HG02943 (cell line): ENCODE measurements around the gene ST6GAL1.
A peak's percentile ranks its signal among the peaks of the same experiment; 100 is the strongest.

ENCODE experiments used
- ATAC-seq: cut with Tn5 transposase; IDR thresholded peaks from one replicate; pipeline ENCODE4 v1.9.1; 2021; ENCODE audit warnings: mild to moderate bottlenecking, low read depth, moderate library complexity; ENCODE audit not compliant: unreplicated experiment

ST6GAL1 gene

GRCh38 chr3:186939536-186939935 lies 9.2 kb downstream of the ST6GAL1 start:
- ATAC-seq: no peak

- no peak for ATAC-seq
Measured at GRCh38 chr3:186940967-186941366, 10.6 kb downstream of the ST6GAL1 start.

DNA sequence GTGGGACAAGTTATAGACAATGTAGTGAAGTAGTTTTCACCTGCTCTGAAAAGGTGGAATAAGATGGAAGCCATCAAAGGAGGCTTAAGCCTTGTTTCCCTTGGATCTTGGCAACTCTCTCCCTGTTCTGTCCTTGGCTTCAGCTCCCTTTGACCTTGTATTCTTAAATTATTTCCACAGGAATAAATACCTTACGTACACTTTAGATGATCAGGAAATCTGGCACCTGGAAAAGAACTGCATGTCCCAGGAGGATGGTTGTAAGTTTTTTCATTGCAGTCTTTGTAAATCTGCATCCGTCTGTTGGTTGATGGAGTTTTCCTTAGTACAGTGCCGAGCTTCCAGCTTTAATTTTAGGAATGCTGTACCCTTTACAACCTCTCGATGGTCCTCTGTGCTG lies 11.8 kb downstream of the ST6GAL1 start:
- ATAC-seq: no peak

GRCh38 chr3:186945255-186945823 lies 15.0 kb downstream of the ST6GAL1 start:
- ATAC-seq: no peak

DNA sequence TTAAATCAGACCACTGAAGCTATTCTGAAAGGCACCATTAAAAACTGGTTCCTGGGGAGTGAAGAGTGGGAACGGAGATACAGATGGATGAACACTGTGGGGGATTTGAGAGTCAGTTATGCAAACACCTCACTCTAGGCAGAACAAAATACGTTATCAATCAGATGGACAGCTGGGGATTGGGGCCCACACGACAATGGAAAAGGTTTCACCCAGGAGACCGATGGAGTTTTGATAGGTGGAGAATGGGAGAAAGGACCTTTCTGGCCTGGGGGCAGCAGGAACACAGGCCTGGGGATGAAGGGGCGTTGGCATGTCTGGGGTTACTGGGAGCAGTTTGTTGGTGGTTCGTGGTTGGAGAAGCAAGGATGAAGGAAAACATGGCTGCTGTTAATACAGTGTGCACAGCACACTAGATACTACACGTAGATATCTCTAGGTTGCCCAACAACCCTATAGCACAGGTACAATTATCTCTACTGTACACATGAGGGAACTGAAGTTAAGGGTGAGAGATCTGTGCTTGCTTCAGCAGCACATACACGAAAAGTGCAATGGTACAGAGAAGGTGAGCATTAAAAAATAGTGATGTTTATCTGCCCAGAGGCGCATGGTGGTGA lies 16.5 kb downstream of the ST6GAL1 start:
- no peak for ATAC-seq

DNA sequence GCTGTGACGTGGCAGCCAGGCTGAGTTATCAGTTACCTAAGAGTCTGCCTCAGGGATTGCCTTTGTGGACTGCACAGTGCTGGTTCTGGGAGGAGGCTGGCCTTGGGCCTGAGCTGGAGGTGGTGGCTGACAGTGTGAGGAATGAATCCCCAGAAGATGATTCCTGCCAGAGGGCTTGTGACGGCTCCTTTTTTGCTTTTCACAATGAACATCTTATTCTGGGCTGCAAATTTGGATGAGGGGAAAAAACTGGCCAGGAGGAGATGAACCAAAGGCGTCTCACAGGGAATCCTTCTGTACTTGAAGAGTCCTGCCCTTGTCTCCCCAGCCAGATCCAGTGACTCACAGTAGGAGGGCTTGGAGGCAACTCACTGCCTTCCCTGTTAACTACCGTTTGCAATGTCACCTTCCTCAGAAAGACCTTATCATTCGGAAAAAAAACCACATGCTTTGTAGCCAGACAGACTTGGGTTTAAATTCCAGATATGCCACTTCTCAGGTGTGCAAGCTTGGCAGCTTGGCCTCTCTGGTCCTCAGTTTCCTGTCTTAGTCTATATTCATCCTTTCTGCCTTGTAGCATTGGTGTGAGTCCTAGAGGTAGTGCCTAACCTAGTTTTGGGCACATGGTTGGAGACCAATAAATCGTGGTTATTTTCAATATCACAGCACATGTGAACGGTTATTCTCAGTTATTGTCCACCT lies 19.1 kb downstream of the ST6GAL1 start:
- no peak for ATAC-seq

DNA sequence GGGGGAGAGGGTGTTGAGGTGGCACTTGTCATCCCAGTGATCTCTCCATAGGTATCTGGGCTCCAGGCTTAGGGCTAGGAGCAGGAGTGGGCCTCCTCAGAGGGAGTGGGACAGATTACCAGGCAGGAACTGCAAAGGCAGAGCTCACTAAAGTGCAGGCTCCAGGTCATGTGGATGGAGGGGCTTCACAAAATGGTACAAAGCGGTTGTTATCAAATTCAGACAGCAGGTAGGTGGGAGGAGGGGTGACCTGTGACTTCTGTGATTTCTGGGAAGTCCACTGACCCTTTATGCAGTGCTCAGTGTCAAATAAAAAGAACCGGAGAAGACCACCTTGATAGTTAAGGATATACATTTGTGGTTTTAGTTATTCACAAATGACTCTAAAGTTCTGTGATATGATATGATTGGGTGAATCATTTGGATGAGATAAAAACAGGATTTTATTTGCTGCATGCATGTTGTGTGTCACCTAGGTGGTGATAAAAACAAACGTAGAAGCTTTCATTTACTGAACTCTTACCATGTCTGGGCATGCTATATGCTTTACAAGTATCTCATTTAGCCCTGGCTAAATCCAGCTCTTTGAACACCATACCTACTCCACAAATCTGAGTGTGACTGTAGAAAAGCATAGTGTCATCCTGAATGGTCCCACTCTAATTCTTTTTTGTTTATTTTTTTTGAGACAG lies 20.2 kb downstream of the ST6GAL1 start:
- ATAC-seq: no peak

GRCh38 chr3:186951640-186952552 lies 21.6 kb downstream of the ST6GAL1 start:
- ATAC-seq: no peak

DNA sequence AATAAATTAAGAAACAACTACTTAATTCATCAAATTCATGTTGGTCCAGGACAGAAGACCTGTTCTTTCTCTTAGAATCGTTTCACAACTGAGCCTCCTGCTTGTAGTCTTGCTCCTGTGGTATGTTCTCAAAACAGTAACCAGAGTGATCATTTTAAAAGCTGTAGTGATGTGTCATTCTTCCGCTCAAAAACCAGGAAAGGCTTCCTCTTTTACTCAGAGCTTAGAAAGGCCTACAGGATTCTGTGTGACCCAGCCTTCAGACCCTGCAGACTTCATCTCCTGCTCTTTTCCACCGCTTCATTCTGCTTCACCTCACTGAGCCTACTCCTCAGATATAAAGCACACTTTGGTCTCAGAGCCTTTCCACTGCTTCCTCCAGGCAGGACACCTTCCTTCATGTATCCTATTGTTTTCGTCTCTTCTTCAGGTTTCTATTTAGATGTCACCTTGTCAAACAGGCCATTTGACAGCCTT lies 22.7 kb downstream of the ST6GAL1 start:
- no peak for ATAC-seq

- peak; percentile 72 for ATAC-seq
Measured at GRCh38 chr3:186953992-186954699, 23.8 kb downstream of the ST6GAL1 start.

GRCh38 chr3:186955898-186956696 lies 25.8 kb downstream of the ST6GAL1 start:
- no peak for ATAC-seq

GRCh38 chr3:186959029-186959624 lies 28.8 kb downstream of the ST6GAL1 start:
- no peak for ATAC-seq

DNA sequence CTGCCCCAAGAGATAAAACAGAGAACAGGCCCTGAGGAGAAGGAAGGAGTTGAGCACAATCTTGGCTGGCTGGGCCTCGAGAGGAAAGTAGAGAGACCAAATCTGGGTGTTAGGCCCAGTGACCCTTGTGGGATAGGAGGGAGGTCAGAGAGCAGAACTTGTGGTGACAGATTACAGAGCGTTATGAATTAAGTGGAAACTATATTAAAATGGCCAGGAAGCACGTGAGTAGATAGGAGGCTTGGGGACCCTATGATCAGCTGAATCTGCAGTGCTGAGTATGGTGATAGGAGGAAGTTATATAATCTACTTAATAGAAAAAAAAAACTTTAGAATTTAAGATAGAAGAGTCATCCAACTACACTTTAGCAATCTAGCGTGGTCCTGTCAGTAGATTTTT lies 30.0 kb downstream of the ST6GAL1 start:
- ATAC-seq: no peak

- no peak for ATAC-seq
Measured at GRCh38 chr3:186962445-186962844, 32.1 kb downstream of the ST6GAL1 start.

DNA sequence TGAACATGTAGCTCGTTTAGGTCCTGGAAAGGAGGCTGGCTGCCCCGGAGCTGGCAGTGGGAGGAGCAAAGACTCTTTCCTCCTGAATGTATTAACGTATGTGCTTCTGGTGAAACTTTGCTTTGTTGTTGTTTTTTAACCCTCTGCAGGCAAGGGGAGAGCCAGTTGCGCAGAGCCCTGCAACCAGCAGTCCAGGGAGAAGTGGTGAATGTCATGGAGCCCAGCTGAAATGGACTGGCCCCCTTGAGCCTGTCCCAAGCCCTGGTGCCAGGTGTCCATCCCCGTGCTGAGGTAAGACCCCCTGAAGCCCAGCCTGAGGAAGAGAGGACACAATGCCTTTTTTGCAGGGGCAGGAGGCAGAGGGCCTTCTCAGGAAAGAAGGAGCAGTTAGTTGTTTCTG lies 33.3 kb downstream of the ST6GAL1 start:
- ATAC-seq: no peak

GRCh38 chr3:186964071-186964470 lies 33.7 kb downstream of the ST6GAL1 start:
- no peak for ATAC-seq

DNA sequence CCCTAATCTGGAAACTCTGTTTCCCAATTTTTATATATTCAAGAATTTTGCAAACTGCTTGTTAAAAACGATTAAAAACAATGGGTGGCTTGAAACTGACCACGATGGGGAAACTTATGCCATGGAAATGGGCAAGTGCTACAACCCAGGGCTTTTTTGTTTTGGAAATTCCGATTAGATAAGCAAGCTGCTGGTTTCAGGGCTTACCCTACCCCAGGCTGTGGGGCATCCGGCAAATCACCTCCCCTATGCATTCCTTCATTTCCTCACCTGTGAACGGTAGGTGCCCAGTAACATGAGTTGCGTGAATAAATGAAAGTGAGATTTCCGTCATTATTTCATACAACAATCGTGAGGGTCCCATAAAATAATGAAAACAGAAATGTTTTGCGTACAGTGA lies 34.3 kb downstream of the ST6GAL1 start:
- ATAC-seq: no peak

DNA sequence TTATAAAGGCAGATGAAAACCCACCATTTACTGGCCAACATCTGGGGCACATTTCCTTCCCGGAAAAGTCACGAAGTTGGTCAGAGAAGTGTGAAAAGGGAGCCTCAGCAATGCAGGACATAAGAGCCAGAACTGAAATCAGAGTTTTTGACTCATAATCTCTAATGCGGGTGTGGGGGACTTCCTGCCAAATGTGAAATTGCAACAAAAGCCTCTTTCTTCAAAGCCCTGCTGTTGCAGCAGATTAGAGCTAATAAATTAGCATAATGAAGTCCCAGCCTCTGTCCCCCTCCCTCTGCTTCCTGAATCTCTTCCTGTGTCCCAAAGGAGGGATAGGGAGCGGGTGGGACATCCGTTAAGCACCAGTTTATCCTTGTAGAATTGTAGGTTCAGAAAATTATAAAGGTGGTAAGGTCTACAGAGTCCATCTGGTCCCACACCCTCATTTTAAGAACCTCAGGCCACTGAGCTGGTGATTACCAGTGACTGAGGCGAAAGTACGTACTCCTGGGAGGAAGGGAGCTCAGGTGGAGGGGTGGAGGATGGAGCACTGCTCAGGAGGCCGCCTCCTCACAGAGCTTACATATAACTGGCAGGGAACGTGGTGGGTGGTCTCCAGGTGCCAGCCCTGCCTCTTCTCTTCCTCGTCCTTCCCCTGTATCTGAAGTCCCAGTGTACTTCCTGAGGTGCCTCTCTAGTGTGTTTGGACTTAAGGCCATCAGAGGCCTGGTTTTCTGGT lies 35.0 kb downstream of the ST6GAL1 start:
- no peak for ATAC-seq
